Fibroblast of pulmonary artery (primary cell): ENCODE results near the gene RAB6A.
"Not testable (repeated sequence)": the region's sequence is repeated elsewhere in the genome, so short reads cannot be mapped to it uniquely, and the experiment has no call there.

Experiments
- DNase-seq: peaks from one replicate; pipeline ENCODE4 v3.0.0-alpha.2; 2010; ENCODE audit warnings: low read depth
- H3K4me3 ChIP-seq: replicated peaks from 2 replicates; pipeline ENCODE4 v1.5.1; 2011; ENCODE audit warnings: low read depth, mild to moderate bottlenecking, control low read depth, low read length, moderate library complexity
- CTCF ChIP-seq: IDR thresholded peaks from 2 replicates; pipeline ENCODE4 v1.5.1; 2011; ENCODE audit warnings: mild to moderate bottlenecking, control low read depth, low read length, inconsistent platforms; ENCODE audit errors: missing control alignments

RAB6A gene

GRCh38 chr11:73743045-73743444 lies 17.8 kb downstream of the RAB6A start:
- no peak for TF ChIP-seq CTCF
- no peak overlapping the region for H3K4me3 ChIP-seq
- DNase-seq, result no peak

GRCh38 chr11:73735959-73736358 lies 24.9 kb downstream of the RAB6A start:
- H3K4me3 ChIP-seq, DNase-seq: not testable (repeated sequence)

GRCh38 chr11:73734993-73735392 lies 25.9 kb downstream of the RAB6A start:
- H3K4me3 ChIP-seq, result no peak overlapping the region
- TF ChIP-seq CTCF, result no peak
- peak; percentile 18 for DNase-seq

- not testable (repeated sequence) for H3K4me3 ChIP-seq, DNase-seq
These were observed 26.9 kb downstream of the RAB6A start for GRCh38 chr11:73734011-73734410.

GRCh38 chr11:73732936-73733335 lies 27.9 kb downstream of the RAB6A start:
- H3K4me3 ChIP-seq, DNase-seq: not testable (repeated sequence)

- peak; percentile 46 for TF ChIP-seq CTCF
- no peak overlapping the region for H3K4me3 ChIP-seq
- no peak for DNase-seq
These were observed 31.2 kb downstream of the RAB6A start for GRCh38 chr11:73729594-73730206.

GRCh38 chr11:73728000-73728399 lies 32.9 kb downstream of the RAB6A start:
- H3K4me3 ChIP-seq, result no peak overlapping the region
- DNase-seq, result no peak
- TF ChIP-seq CTCF, result no peak

- no peak for DNase-seq
- no peak for TF ChIP-seq CTCF
- no peak overlapping the region for H3K4me3 ChIP-seq
These were observed 34.0 kb downstream of the RAB6A start for GRCh38 chr11:73726825-73727224.

- no peak for DNase-seq
- no peak overlapping the region for H3K4me3 ChIP-seq
- no peak for TF ChIP-seq CTCF
These were observed 43.7 kb downstream of the RAB6A start for GRCh38 chr11:73717136-73717535.
